Choroid plexus epithelial cell (primary cell): Measurements from ENCODE around the gene UNC93B1.

Source experiments
- DNase-seq: peaks from one replicate; pipeline ENCODE4 v3.0.0-alpha.2; 2010; ENCODE audit warnings: low read depth
- H3K4me3 ChIP-seq: 2 replicates; pipeline ENCODE4 v1.5.1; 2011; ENCODE audit warnings: low read depth, mild to moderate bottlenecking, control low read depth, low read length, moderate library complexity
- CTCF ChIP-seq: conservative IDR thresholded peaks from 2 replicates; pipeline ENCODE4 v1.5.1; 2011; ENCODE audit warnings: low read depth, mild to moderate bottlenecking, control low read depth, inconsistent platforms, low read length, moderate library complexity

Gene UNC93B1

GRCh38 chr11:68043349-68044144 is 39.6 kb upstream of the UNC93B1 start:
- TF ChIP-seq CTCF: no peak
- peak; percentile 93 for DNase-seq
- peak overlapping the region; percentile 3 for H3K4me3 ChIP-seq

DNA sequence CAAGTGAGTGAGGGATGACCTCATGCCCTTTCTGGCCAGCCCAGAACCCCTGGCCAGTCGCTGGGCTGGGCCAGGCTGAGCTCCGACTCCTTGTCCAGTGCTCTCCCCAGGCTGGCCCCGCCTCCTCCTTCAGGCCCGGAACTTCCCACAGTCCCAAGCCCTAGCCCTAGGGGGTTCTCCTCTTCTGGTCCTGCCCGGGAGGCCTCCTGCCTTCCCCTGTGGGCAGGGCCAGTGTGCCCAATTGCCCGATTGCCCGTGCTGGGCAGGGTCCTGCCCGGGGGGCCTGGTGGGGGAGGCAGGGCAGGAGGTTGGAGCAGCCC is 39.1 kb upstream of the UNC93B1 start:
- no peak overlapping the region for H3K4me3 ChIP-seq
- no peak for DNase-seq
- no peak for TF ChIP-seq CTCF

GRCh38 chr11:68042219-68043028 is 38.5 kb upstream of the UNC93B1 start:
- DNase-seq: no peak
- H3K4me3 ChIP-seq: no peak overlapping the region
- TF ChIP-seq CTCF: no peak

DNA sequence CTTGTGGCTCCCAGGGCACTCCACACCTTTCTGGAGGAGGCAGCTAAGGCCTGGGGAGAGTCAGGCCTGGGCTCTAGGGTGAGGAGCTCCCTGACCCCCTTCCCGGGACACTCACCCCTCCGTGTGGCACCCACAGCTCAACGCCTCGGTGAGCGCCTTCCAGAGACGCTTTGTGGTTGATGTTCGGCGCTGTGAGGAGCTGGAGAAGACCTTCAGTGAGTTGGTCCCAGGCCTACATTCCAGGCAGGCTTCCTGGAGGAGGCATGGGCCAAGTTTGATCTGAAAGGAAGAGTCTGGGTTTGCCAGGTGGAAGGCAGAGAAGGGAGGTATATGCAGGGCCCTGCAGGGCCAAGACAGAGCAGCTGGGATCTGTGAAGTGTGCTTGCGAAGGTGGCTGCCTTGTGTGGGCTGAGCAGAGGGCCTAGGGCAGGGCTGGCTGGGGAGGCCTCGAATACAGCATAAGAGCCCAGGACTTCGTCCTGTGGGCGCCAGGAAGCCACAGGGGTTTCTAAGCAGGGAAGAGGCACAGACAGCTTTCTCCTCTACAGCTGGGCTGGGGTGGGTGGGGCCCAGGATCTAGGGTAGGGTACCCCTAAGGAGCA is 37.8 kb upstream of the UNC93B1 start:
- DNase-seq: no peak
- TF ChIP-seq CTCF: no peak
- no peak overlapping the region for H3K4me3 ChIP-seq

DNA sequence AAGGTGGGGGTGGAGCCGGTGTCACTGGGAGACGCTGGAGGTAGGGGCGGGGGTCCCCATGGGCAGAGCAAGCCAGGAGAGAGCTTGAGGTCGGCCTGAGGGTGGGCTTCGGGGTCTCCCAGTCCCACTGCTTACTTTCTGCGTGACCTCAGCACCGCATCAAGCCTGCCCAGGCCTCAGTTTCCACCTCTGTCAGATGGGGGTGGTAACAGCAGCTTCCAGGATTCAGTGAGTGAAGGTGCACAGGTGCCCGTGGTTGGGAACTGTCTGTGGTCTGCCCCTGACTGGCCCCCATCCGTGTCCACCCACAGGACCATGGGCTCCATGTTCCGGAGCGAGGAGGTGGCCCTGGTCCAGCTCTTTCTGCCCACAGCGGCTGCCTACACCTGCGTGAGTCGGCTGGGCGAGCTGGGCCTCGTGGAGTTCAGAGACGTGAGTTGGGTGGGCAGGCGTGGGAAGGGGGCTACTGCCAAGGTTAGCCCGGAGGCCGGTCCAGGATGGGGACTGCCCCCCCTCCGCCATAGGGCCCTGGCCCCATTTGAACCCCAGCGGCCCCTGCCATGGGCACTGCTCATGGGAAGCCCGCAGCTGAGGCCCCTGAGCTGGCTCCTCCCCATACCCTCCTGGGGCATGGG is 37.2 kb upstream of the UNC93B1 start:
- peak overlapping the region; percentile 74 for H3K4me3 ChIP-seq
- DNase-seq: no peak
- TF ChIP-seq CTCF: no peak

GRCh38 chr11:68040101-68040956 is 36.4 kb upstream of the UNC93B1 start:
- TF ChIP-seq CTCF: no peak
- peak; percentile 73 for DNase-seq
- H3K4me3 ChIP-seq: peak overlapping the region; percentile 74
